Measurements from ENCODE around the gene SLC38A9. TPM values are rescaled to one million over a fixed set of nuclear protein-coding genes. Genes with fewer than 3 reads are reported as not detected.
A peak's percentile ranks its signal among the peaks of the same experiment; 100 is the strongest.
"Not testable (repeated sequence)": the region's sequence is repeated elsewhere in the genome, so short reads cannot be mapped to it uniquely, and the experiment has no call there.

The SLC38A9 gene
- polyA plus RNA-seq, 4 donors = 3.6 to 25.8 (median 6.9) TPM

DNA sequence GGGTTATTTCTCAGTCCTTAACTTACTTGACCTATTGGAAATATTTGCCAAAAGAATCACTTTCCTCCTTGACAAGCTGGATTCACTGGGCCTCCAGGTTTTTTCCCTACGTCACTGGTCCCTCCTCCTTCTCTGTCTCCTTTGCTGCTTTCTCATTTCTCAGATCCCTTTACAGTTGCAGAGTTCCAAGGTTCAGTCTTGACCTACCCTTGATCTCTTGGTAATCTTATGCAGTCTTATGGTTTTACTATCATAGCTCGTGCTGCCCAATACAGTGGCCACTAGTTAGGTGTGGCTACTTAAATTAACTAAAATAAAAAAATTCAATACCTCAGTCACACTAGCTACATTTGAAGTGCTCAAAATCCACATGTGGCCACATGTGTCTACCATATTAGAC is 11.4 kb downstream of the SLC38A9 start:
- Histone ChIP-seq H3K36me3 (ENCODE audit: control insufficient read depth in 3 of 3, insufficient read depth in 2 of 3, low read depth in 1 of 3, low read length in 3 of 3) (peaks cover 0 to 13% (median 1%) of the 10 kb centered on the region in 3 donors), H3K4me1 (ENCODE audit: control insufficient read depth in 3 of 3, insufficient read depth in 2 of 3, low read depth in 1 of 3, low read length in 2 of 3) (peaks cover 0 to 4% (median 0%) of the 10 kb centered on the region in 3 donors), H3K4me3 (ENCODE audit: low read depth in 1 of 3, low read length in 3 of 3) (no peak overlapping the region), H3K27ac (ENCODE audit: low read depth in 1 of 3, low read length in 2 of 3) (peak overlapping the region in 1 of 3 donors; percentile 62), H3K9me3 (ENCODE audit: control insufficient read depth in 2 of 2, insufficient read depth in 1 of 2, low read depth in 1 of 2, low read length in 1 of 2) (peaks cover 0 to 3% of the 10 kb centered on the region in 2 donors), H3K27me3 (ENCODE audit: control insufficient read depth in 3 of 3, insufficient read depth in 3 of 3, low read length in 3 of 3) (no peaks in the 10 kb centered on the region)
- no peak for FAIRE-seq
- peak; percentile 69 to 74 for DNase-seq
- WGBS, 3 donors = 34 to 72% (median 45%) methylated on average over 1 to 2 of the region's 2 CpGs

DNA sequence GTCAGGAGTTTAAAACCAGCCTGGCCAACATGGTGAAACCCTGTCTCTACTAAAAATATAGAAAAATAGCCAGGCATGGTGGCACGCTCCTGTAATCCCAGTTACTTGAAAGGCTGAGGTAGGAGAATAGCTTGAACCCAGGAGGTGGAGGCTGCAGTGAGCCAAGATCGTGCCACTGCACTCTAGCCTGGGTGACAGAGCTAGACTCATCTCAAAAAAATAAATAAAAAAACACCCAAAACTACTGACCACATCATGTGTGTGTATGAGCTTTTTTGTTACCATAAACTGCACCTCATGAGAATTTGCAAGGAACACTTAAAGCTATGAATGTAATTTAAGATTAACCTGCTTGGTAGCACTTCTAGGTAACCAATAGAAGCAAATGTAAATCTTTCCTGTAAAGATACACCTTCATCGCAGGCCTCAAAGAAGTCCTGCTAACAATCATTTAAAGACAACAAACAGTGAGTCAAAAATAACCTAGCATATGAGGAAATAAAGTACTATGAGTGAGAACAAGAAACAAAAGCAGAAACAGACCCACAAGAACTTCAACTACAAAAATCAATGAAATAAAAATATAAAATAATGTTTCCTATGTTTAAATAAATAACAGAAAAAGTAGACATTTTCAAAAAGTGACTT is 13.0 kb downstream of the SLC38A9 start:
- DNase-seq (no peak), FAIRE-seq (no peak)
- Histone ChIP-seq H3K4me3 (ENCODE audit: low read depth in 1 of 3, low read length in 3 of 3) (no peak overlapping the region), H3K36me3 (ENCODE audit: control insufficient read depth in 3 of 3, insufficient read depth in 2 of 3, low read depth in 1 of 3, low read length in 3 of 3) (peaks cover 0 to 15% (median 1%) of the 10 kb centered on the region in 3 donors), H3K27ac (ENCODE audit: low read depth in 1 of 3, low read length in 2 of 3) (no peak overlapping the region), H3K9me3 (ENCODE audit: control insufficient read depth in 2 of 2, insufficient read depth in 1 of 2, low read depth in 1 of 2, low read length in 1 of 2) (peaks cover 0 to 3% of the 10 kb centered on the region in 2 donors), H3K27me3 (ENCODE audit: control insufficient read depth in 3 of 3, insufficient read depth in 3 of 3, low read length in 3 of 3) (no peaks in the 10 kb centered on the region), H3K4me1 (ENCODE audit: control insufficient read depth in 3 of 3, insufficient read depth in 2 of 3, low read depth in 1 of 3, low read length in 2 of 3) (peaks cover 0 to 4% (median 0%) of the 10 kb centered on the region in 3 donors)
- 81 to 87% (median 81%) methylated on average over 3 of the region's 3 CpGs for WGBS, 3 donors

DNA sequence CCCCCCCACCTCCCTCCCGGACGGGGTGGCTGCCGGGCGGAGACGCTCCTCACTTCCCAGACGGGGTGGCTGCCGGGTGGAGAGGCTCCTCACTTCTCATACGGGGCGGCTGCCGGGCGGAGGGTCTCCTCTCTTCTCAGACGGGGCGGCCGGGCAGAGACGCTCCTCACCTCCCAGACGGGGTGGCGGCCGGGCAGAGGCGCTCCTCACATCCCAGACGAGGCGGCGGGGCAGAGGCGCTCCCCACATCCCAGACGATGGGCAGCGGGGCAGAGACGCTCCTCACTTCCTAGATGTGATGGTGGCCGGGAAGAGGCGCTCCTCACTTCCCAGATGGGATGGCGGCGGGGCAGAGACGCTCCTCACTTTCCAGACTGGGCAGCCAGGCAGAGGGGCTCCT is 15.4 kb downstream of the SLC38A9 start:
- FAIRE-seq; H3K27me3 ChIP-seq (ENCODE audit: control insufficient read depth in 3 of 3, insufficient read depth in 3 of 3, low read length in 3 of 3); H3K27ac ChIP-seq (ENCODE audit: low read depth in 1 of 3, low read length in 2 of 3); H3K4me1 ChIP-seq (ENCODE audit: control insufficient read depth in 3 of 3, insufficient read depth in 2 of 3, low read depth in 1 of 3, low read length in 2 of 3); H3K9me3 ChIP-seq (ENCODE audit: control insufficient read depth in 2 of 2, insufficient read depth in 1 of 2, low read depth in 1 of 2, low read length in 1 of 2); DNase-seq; H3K4me3 ChIP-seq (ENCODE audit: low read depth in 1 of 3, low read length in 3 of 3): not testable (repeated sequence)
- peaks cover 0 to 13% (median 3%) of the 10 kb centered on the region in 3 donors for H3K36me3 ChIP-seq (ENCODE audit: control insufficient read depth in 3 of 3, insufficient read depth in 2 of 3, low read depth in 1 of 3, low read length in 3 of 3)
- 94 to 100% (median 100%) methylated on average over 9 to 20 of the region's 31 CpGs for WGBS, 3 donors

DNA sequence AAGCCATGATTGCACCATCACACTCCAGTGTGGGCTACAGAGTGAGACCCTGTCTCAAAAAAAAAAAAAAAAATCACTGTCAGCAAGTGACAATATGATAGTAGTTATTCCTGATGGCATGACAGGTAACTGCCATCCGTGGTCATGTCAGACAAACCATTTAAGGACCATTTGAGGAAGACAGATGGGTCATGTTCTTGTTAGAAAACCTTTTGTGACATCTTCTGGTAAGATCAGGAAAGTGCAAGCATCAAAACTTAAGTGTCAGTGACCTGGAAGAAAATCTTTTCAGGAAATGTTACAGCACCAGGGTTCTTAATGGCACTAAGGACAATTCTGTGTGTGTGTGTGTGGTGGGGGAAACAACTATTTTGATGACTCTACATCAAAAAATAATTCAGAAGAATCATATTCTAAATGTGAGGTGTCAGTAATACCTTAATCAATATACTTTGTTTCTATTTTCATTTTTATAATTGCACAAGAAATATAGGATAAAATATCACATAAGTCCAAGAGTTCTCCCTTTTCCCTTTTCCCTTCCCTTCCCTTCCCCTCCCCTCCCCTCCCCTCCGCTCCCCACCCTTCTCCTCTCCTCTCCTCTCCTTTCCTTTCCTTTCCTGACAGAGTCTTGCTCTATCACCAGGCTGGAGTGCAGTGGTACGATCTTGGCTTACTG is 17.8 kb downstream of the SLC38A9 start:
- H3K36me3 ChIP-seq (ENCODE audit: control insufficient read depth in 3 of 3, insufficient read depth in 2 of 3, low read depth in 1 of 3, low read length in 3 of 3) = peaks cover 0 to 13% (median 3%) of the 10 kb centered on the region in 3 donors
- WGBS, 3 donors = 69 to 89% (median 76%) methylated on average over 3 of the region's 3 CpGs
- H3K27ac ChIP-seq (ENCODE audit: low read depth in 1 of 3, low read length in 2 of 3) = no peak overlapping the region
- H3K4me3 ChIP-seq (ENCODE audit: low read depth in 1 of 3, low read length in 3 of 3) = no peak overlapping the region
- FAIRE-seq (no peak), DNase-seq (peak; percentile 47)
- peaks cover 0 to 6% (median 0%) of the 10 kb centered on the region in 3 donors for H3K4me1 ChIP-seq (ENCODE audit: control insufficient read depth in 3 of 3, insufficient read depth in 2 of 3, low read depth in 1 of 3, low read length in 2 of 3)
- no peaks in the 10 kb centered on the region for H3K27me3 ChIP-seq (ENCODE audit: control insufficient read depth in 3 of 3, insufficient read depth in 3 of 3, low read length in 3 of 3)
- H3K9me3 ChIP-seq (ENCODE audit: control insufficient read depth in 2 of 2, insufficient read depth in 1 of 2, low read depth in 1 of 2, low read length in 1 of 2) = peaks cover 0 to 3% of the 10 kb centered on the region in 2 donors

DNA sequence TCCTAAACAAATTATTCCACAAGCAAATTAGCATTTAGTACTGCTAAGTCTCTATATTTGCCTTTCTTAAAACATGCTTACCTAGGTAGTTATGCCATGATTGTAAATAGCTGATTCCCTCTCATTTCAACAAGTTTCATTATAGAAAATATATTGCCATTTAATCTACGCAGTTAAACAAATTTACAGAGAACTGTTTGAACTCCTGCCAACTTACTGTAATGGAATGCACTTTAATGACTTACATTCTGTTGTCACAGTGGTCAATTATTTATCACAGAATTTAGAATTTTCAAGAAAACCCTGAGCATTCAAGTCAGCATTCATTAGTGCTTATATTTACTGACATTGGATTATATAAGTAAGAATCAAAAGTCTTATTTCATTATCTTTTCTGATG is 19.6 kb downstream of the SLC38A9 start:
- Histone ChIP-seq H3K4me1 (ENCODE audit: control insufficient read depth in 3 of 3, insufficient read depth in 2 of 3, low read depth in 1 of 3, low read length in 2 of 3) (peaks cover 0 to 6% (median 0%) of the 10 kb centered on the region in 3 donors), H3K27ac (ENCODE audit: low read depth in 1 of 3, low read length in 2 of 3) (no peak overlapping the region), H3K36me3 (ENCODE audit: control insufficient read depth in 3 of 3, insufficient read depth in 2 of 3, low read depth in 1 of 3, low read length in 3 of 3) (peaks cover 0 to 9% (median 3%) of the 10 kb centered on the region in 3 donors), H3K27me3 (ENCODE audit: control insufficient read depth in 3 of 3, insufficient read depth in 3 of 3, low read length in 3 of 3) (no peaks in the 10 kb centered on the region), H3K4me3 (ENCODE audit: low read depth in 1 of 3, low read length in 3 of 3) (no peak overlapping the region), H3K9me3 (ENCODE audit: control insufficient read depth in 2 of 2, insufficient read depth in 1 of 2, low read depth in 1 of 2, low read length in 1 of 2) (peaks cover 0 to 3% of the 10 kb centered on the region in 2 donors)
- FAIRE-seq (peak; percentile 82), DNase-seq (peak in 1 of 2 donors; percentile 46)
- WGBS, 3 donors = 22 to 52% (median 27%) methylated on average over 1 of the region's 1 CpG

DNA sequence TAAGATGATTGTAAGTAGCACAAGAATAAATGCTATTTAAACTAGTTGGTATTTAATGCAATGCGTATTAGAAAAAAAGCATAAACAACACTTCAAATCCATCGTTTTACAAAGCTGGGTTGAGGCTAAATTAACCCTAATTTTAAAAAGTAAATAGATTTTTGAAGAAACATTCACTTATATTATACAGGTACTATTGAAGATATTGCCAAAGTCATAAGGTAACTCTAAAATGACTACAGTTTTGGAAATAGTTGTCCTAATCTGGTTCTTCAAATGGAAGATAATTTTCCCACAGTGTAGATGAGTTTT is 20.1 kb downstream of the SLC38A9 start:
- DNase-seq (no peak), FAIRE-seq (no peak)
- peaks cover 0 to 6% (median 0%) of the 10 kb centered on the region in 3 donors for H3K4me1 ChIP-seq (ENCODE audit: control insufficient read depth in 3 of 3, insufficient read depth in 2 of 3, low read depth in 1 of 3, low read length in 2 of 3)
- no peak overlapping the region for H3K4me3 ChIP-seq (ENCODE audit: low read depth in 1 of 3, low read length in 3 of 3)
- WGBS, 3 donors = 79 to 94% (median 81%) methylated on average over 2 of the region's 2 CpGs
- peaks cover 0 to 8% (median 2%) of the 10 kb centered on the region in 3 donors for H3K36me3 ChIP-seq (ENCODE audit: control insufficient read depth in 3 of 3, insufficient read depth in 2 of 3, low read depth in 1 of 3, low read length in 3 of 3)
- peaks cover 0 to 2% of the 10 kb centered on the region in 2 donors for H3K9me3 ChIP-seq (ENCODE audit: control insufficient read depth in 2 of 2, insufficient read depth in 1 of 2, low read depth in 1 of 2, low read length in 1 of 2)
- H3K27me3 ChIP-seq (ENCODE audit: control insufficient read depth in 3 of 3, insufficient read depth in 3 of 3, low read length in 3 of 3) = no peaks in the 10 kb centered on the region
- H3K27ac ChIP-seq (ENCODE audit: low read depth in 1 of 3, low read length in 2 of 3) = no peak overlapping the region

DNA sequence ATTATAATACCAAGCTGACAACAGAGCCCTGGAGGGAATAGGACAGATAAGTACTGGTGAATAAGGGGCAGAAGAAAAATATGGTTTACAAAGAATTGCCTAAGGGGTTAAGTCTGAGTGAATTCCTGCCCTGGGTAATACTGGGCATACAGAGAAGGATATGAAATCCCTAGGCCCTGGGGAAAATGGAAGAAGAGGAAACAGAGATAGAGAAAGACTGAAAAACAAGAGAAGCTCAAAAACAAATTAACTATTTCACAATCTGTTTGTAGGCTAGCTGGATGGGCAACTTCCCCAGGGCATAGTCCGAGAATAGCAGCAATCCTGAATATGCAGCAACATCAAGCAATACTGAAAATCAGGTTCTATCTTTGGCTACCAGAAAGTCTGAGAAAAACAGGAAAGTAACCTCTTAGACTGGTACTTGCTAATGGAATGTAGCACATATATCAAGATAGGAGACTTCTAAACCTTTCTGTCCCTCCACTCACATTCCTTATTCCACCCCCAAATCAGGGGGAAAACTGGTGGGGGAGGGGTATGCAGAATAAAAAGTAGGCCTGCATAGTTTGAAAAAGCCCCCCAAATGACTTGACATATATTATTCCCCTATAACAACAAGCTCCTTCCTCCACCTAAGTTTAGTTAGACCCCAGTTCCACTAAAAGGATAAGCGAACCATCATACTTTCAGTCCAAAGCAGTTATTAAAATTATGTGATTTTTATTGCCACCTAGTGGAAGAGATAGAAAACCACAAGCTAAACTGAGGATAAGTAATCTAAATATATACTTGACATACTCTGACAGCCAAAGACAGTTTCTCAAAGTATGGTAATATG is 20.6 kb downstream of the SLC38A9 start:
- FAIRE-seq (peak; percentile 89), DNase-seq (peak; percentile 48 to 60)
- no peak overlapping the region for H3K4me3 ChIP-seq (ENCODE audit: low read depth in 1 of 3, low read length in 3 of 3)
- H3K27ac ChIP-seq (ENCODE audit: low read depth in 1 of 3, low read length in 2 of 3) = peak overlapping the region in 1 of 3 donors; percentile 44
- peaks cover 0 to 6% (median 0%) of the 10 kb centered on the region in 3 donors for H3K4me1 ChIP-seq (ENCODE audit: control insufficient read depth in 3 of 3, insufficient read depth in 2 of 3, low read depth in 1 of 3, low read length in 2 of 3)
- no peaks in the 10 kb centered on the region for H3K27me3 ChIP-seq (ENCODE audit: control insufficient read depth in 3 of 3, insufficient read depth in 3 of 3, low read length in 3 of 3)
- WGBS, 3 donors = 52 to 60% (median 57%) methylated on average over 2 of the region's 2 CpGs
- H3K36me3 ChIP-seq (ENCODE audit: control insufficient read depth in 3 of 3, insufficient read depth in 2 of 3, low read depth in 1 of 3, low read length in 3 of 3) = peaks cover 0 to 7% (median 1%) of the 10 kb centered on the region in 3 donors
- no peaks in the 10 kb centered on the region for H3K9me3 ChIP-seq (ENCODE audit: control insufficient read depth in 2 of 2, insufficient read depth in 1 of 2, low read depth in 1 of 2, low read length in 1 of 2)

DNA sequence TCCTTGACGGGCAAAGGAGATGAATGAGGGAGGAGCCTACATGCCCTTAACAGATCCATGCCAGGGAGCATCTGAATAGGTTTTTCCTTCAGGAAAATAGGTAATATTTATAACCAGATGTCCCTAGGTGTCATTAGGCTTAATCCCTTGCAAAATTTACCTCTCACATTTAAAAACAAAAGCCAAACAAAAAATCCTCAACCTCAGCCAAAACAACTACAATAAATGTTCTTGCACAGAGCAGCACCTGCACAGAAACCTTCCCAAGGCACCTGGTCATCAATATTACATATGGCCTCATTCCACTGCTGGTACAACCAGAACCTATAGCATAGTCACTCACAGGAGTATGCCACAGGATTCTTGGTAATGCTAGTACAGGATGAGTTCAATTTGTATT is 30.1 kb downstream of the SLC38A9 start:
- no peak for DNase-seq
- H3K4me1 ChIP-seq (ENCODE audit: control insufficient read depth in 3 of 3, insufficient read depth in 2 of 3, low read depth in 1 of 3, low read length in 2 of 3) = no peaks in the 10 kb centered on the region
- no peaks in the 10 kb centered on the region for H3K27me3 ChIP-seq (ENCODE audit: control insufficient read depth in 3 of 3, insufficient read depth in 3 of 3, low read length in 3 of 3)
- WGBS, 3 donors = 76 to 96% (median 96%) methylated on average over 1 of the region's 1 CpG
- no peaks in the 10 kb centered on the region for H3K9me3 ChIP-seq (ENCODE audit: control insufficient read depth in 2 of 2, insufficient read depth in 1 of 2, low read depth in 1 of 2, low read length in 1 of 2)
- FAIRE-seq = no peak
- peaks cover 0 to 6% (median 0%) of the 10 kb centered on the region in 3 donors for H3K36me3 ChIP-seq (ENCODE audit: control insufficient read depth in 3 of 3, insufficient read depth in 2 of 3, low read depth in 1 of 3, low read length in 3 of 3)
- no peak overlapping the region for H3K4me3 ChIP-seq (ENCODE audit: low read depth in 1 of 3, low read length in 3 of 3)
- H3K27ac ChIP-seq (ENCODE audit: low read depth in 1 of 3, low read length in 2 of 3) = no peak overlapping the region
